GM23338 (cell line): ENCODE results near the gene TSPYL2.

Source experiments
- CREB1 ChIP-seq: fragments of 250-450 bp; sonication (Bioruptor Pico); IDR thresholded peaks from 2 replicates; pipeline ENCODE4 v1.5.0; 2020; ENCODE audit warnings: low read depth, mild to moderate bottlenecking, moderate library complexity
- CTCF ChIP-seq, 2 experiments: fragments of 200-600 bp in 1 of 2; sonication (generic) in 1 of 2; conservative IDR thresholded peaks; 2 replicates each; pipeline versions ENCODE4 v1.5.1 to v1.6.1; 2016 to 2017; ENCODE audit warnings: antibody characterized with exemption in 2 of 2, low read depth in 2 of 2, mild to moderate bottlenecking in 2 of 2, moderate library complexity in 1 of 2
- ETS1 ChIP-seq: IDR thresholded peaks from 2 replicates; pipeline ENCODE4 v1.6.1; 2016; ENCODE audit warnings: antibody characterized with exemption
- EZH2 ChIP-seq: fragments of 200-600 bp; sonication (generic); IDR thresholded peaks from one replicate; pipeline ENCODE4 v1.8.0; 2017; ENCODE audit warnings: antibody characterized with exemption, mild to moderate bottlenecking, low read depth; ENCODE audit not compliant: unreplicated experiment
- EZH2phosphoT487 ChIP-seq: fragments of 200-600 bp; sonication (generic); IDR thresholded peaks from one replicate; pipeline ENCODE4 v1.8.1; 2018; ENCODE audit warnings: antibody characterized with exemption; ENCODE audit not compliant: unreplicated experiment
- JUNB ChIP-seq: IDR thresholded peaks from one replicate; pipeline ENCODE4 v1.6.1; 2016; ENCODE audit warnings: antibody characterized with exemption; ENCODE audit not compliant: unreplicated experiment
- POLR2AphosphoS5 ChIP-seq: IDR thresholded peaks from 2 replicates; pipeline ENCODE4 v1.6.1; 2016; ENCODE audit warnings: antibody characterized with exemption, low read depth
- REST ChIP-seq: IDR thresholded peaks from one replicate; pipeline ENCODE4 v1.6.1; 2018; ENCODE audit warnings: antibody characterized with exemption; ENCODE audit not compliant: unreplicated experiment
- STAT1 ChIP-seq: IDR thresholded peaks from one replicate; pipeline ENCODE4 v1.6.1; 2016; ENCODE audit warnings: antibody characterized with exemption; ENCODE audit not compliant: unreplicated experiment
- ZNF114 ChIP-seq: fragments of 250-450 bp; sonication (Bioruptor Pico); IDR thresholded peaks from 2 replicates; pipeline ENCODE4 v1.5.0; 2020; ENCODE audit warnings: mild to moderate bottlenecking, moderate library complexity
- ZNF331 ChIP-seq: fragments of 250-450 bp; sonication (Bioruptor Pico); IDR thresholded peaks from 2 replicates; pipeline ENCODE4 v1.5.0; 2020; ENCODE audit warnings: low read depth, mild to moderate bottlenecking, moderate library complexity
- ZNF462 ChIP-seq: fragments of 250-450 bp; sonication (Bioruptor Pico); IDR thresholded peaks from 2 replicates; pipeline ENCODE4 v1.5.0; 2020; ENCODE audit warnings: mild to moderate bottlenecking, moderate library complexity

- TF ChIP-seq JUNB (no peak), CTCF (conservative IDR thresholded peaks at IDR 0.05; ENCODE audit: low read depth in 2 of 2) (no peak), EZH2 (no peak), ETS1 (no peak), REST (no peak), EZH2phosphoT487 (no peak), POLR2AphosphoS5 (peak; percentile 95), ZNF114 (CRISPR knock-in tag) (no peak), STAT1 (no peak), CREB1 (CRISPR knock-in tag) (peak; percentile 74), ZNF331 (CRISPR knock-in tag) (no peak), ZNF462 (CRISPR knock-in tag) (no peak)
These were observed at the start of gene TSPYL2 for GRCh38 chrX:53081925-53082772.
